ENCODE results near the gene DNM3.

DNA sequence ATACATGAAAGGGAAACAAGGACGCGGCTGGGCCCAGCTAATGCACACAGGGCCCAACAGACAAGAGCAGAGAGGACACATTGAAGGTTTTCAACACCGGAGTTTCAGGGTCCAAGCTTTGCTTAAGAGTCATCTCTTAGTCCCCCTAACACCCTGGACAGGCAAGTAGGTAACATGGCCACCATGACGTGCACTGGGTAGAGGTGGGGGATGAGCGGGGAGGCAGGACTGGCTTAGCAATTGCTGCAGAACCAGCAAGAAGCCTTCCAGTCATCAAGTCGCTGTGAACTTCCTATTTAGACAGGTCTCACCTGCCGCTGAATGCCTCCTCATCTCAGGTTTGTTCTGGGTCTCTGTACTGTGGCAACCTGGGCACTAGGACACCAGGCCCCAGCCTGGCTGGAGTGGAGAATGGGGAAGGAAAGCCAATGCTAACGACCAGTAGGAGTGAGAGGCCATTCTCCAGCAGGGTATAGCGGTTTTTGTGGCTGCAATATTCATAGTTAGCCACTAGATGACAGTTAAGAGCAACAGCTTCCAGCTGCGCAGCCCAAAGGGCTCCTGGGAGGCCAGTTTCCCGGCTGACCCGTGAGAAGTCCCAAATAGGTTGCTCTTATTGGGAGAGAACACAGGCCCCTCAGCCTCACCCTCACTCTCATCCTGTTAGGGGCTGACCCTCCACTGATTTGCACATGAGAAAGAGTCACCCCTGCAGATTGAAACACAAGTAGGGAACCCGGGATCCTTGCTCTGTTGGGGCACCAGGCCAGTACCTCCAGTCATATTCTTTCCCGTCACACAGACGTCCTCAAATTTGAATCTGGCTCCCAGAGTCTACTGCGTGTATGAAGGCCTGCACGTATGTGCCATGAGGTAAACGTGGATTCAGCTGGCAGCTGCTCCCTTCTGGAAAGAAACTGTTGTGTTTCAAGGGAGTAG is 608.6 kb downstream of the DNM3 start:
- no peak for TF ChIP-seq GLIS3 (CRISPR knock-in tag; IDR thresholded peaks at IDR 0.05)
- TF ChIP-seq ZNF565 (CRISPR knock-in tag; conservative IDR thresholded peaks at IDR 0.05; ENCODE audit: low read depth) = no peak
- TF ChIP-seq, protein P1, sequence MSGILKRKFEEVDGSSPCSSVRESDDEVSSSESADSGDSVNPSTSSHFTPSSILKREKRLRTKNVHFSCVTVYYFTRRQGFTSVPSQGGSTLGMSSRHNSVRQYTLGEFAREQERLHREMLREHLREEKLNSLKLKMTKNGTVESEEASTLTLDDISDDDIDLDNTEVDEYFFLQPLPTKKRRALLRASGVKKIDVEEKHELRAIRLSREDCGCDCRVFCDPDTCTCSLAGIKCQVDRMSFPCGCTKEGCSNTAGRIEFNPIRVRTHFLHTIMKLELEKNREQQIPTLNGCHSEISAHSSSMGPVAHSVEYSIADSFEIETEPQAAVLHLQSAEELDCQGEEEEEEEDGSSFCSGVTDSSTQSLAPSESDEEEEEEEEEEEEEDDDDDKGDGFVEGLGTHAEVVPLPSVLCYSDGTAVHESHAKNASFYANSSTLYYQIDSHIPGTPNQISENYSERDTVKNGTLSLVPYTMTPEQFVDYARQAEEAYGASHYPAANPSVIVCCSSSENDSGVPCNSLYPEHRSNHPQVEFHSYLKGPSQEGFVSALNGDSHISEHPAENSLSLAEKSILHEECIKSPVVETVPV (CRISPR knock-in tag; IDR thresholded peaks at IDR 0.05) = no peak
- no peak for TF ChIP-seq CSDC2 (CRISPR knock-in tag; IDR thresholded peaks at IDR 0.05)
- no peak for TF ChIP-seq ARNTL (CRISPR knock-in tag; IDR thresholded peaks at IDR 0.05; ENCODE audit: borderline replicate concordance, low read depth)
- TF ChIP-seq RARB (CRISPR knock-in tag; IDR thresholded peaks at IDR 0.05) = no peak

Data from SK-N-SH treated with all-trans-retinoic acid at 6 μM for 48 hours (cell line).